CD4-positive, alpha-beta T cell treated with Interferon gamma for 1 hour (primary cell): Measurements from ENCODE around the gene LRRC4.

Experiments used
- DNase-seq: peaks from one replicate; pipeline ENCODE4 v3.0.0-alpha.2; 2020

LRRC4 gene

DNA sequence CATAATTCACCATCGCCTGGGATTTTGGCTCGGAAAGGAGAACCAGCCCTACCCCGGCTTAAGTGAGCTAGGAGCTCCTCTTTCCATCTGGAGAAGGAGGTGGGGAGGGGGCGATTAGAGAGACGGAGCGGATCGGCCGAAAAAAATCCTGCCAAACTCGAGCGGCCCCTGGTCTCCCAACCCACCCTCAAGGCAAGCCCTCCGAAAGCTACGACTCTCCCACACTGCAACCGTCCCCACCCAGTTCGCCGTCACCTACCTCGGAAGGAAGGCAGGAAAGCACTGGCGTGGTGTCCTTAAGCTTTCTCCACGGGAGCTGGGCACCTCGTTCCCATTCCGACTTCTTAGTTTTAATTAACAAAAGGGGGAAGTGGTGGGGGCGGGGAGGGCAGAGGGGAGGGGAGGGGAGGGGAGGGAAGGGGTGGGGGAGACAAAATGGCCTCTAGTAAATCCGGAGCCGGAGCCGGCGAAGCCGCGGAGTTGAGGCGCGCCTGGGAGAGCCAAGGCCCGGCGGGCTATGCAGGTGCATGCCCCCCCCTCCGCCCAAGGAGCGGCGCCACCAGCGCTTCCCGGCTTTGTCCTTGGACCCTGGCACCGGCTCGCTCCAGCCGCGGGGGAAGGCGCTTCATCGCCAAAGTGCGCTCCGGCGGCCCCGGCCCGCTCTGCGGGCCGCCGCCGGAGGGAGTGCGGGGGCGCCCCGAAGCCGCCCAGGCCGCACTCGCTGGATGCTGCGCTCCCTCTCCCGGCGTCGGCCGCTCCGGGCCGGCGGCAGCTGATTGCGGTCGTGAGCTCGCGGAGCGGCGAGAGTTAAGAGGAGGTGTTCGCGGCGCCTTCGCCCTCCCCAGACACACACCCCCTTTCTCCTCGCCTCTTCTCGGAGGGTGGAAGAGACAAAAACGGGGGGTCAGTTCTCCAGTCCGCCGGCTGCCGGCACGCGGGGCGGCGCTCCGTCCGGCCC lies at the start of gene LRRC4:
TSS of gene LRRC4 (minus strand) at position 784 of the 958 bp plus-strand sequence. CDS start 797 bp downstream, outside the sequence.
- no peak for DNase-seq

DNA sequence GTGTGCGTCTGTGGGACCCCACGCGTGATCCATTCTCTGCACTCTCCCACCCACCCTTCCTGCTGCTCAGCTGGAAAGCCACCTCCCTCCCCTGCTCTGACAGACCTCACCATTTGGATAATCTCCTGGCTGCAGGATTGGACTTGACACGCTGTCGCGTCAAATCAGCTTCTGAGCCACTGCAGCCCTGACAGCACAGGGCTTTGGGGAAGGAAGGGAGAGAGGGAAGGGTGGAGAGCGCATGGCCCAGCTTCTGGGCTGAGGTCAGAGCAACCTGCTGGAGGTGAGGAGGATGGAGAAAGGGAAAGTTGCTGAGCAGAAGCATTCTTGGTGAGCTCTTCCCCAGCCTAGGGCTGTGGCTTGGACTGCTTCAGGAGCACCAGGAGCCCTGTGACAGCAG lies 48.9 kb upstream of the LRRC4 start:
- DNase-seq: no peak

- DNase-seq: no peak
Observed at GRCh38 chr7:128078309-128078708, 47.1 kb upstream of the LRRC4 start.

GRCh38 chr7:128076796-128077271 lies 45.6 kb upstream of the LRRC4 start:
- DNase-seq: no peak

- DNase-seq: no peak
Observed at GRCh38 chr7:128076196-128076795, 45.1 kb upstream of the LRRC4 start.

DNA sequence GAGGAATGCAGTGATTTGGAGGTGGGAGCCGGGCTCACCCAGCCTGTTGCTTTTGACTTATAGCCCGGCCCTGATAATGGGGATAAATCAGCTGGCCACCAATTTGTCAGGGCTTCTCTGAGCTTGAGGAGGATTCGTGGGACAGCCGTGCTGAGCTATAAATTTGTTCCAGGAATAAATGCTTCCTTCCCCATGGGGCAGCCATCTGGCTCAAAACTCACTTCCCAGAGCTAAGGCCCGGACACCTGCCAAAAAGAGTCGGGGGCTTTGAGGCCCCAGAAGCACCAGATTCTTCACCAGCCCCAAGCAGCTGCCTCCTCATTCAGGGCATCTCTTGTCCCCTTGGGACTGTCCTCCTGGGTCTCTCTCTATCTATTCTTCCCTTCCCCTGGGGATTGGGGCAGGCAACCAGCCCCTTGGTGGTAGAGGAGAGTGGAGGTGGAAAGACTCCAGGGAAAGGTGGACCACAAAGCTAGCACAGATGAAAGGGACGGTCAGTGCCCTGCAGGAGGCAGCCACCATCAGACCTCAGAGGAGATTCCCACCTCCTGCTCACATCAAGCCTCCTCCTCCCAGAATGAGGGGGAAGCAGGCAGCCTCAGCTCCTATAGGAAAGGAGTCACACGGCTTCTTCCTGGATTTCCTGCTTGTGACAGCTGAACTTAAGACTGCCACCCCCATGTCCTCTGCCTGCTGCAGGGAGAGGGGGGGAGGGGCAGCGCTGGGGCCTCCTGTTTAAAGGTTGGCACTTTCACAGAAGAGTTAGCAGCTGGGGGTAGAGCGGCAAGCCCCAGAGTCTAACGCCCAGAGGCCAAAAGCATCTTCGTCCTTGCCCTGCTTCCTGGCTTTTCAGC lies 44.2 kb upstream of the LRRC4 start:
- DNase-seq: no peak

DNA sequence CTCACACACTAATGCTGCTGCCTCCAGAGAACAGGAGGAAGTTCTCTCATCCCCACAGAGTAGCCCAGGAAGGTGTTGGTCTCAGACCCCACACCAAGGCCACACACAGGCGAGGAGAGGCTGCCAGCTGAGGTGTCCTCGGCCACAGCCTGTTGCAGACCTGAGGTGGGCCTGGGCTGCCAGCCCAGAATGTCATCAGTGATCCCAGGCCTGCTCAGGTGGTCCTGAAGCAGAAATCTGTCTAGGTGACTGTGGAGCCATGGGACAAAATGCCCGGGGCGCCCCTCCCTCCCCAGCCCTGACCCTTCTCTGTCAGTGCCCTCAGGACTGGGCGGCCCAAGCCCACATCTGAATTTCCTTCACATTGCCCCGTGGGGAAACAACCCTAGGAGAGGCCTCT lies 43.5 kb upstream of the LRRC4 start:
- no peak for DNase-seq

GRCh38 chr7:128074336-128074735 lies 43.1 kb upstream of the LRRC4 start:
- no peak for DNase-seq

- no peak for DNase-seq
Observed at GRCh38 chr7:128073671-128074310, 42.6 kb upstream of the LRRC4 start.

- no peak for DNase-seq
Observed at GRCh38 chr7:128071801-128072200, 40.6 kb upstream of the LRRC4 start.

- no peak for DNase-seq
Observed at GRCh38 chr7:128071376-128071775, 40.1 kb upstream of the LRRC4 start.

GRCh38 chr7:128069373-128070364 lies 38.4 kb upstream of the LRRC4 start:
- no peak for DNase-seq

DNA sequence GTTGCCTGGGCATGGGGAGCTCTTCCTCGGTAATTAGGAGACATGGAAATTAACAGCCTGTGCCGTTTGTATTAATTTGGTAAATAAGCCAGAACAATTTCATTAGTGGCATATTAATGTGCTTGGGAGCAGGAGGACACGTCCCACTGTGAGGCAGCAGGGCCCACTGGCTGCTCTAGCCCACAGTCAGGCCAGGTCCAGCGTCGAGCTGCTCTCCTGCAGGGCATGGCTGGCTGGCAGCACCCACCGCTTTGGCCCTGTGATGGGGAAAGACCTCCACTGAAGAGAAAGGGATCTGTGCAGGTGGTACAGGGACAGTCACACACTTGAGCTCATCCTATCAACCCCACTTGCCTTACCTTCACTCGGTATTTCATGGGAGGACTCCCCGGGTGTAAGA lies 37.5 kb upstream of the LRRC4 start:
- DNase-seq: no peak

DNA sequence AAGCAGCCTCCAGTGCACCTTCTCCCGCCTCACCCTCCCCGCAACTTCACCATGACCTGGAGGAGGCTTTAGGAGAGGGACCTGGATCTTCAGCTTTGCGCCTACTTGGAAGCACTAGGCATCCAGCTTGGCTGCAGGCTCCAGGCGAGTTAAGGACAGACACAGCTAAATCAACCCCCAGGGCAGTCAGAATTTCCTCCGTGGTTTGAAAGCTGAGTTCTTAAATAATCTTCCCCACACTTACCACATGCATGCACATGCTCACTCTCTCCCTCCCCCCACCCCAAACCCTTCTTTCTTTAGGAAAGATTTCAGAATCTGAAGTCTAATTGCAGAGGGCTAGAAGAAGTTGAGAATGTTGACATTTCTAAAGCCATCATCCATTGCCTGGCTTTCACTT lies 36.7 kb upstream of the LRRC4 start:
- no peak for DNase-seq

DNA sequence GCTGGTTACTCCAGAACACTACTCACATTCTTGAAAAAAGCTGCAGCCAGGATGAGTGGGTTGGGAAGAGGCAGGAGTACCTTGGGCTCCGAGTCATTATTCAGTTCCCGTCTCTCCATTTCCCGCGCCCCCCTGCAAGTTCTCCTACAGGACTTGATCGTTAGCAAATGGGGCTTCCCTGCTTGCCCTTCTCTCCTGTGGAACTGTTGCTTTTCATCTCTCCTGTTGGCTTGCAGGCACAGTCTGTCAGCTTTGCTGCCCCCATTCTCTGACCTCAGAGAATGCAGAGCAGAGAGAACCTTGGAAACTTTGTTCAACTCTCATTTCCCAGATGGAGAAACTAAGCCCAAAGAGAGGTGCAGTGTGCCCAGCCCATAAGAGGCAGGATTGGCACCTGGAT lies 35.6 kb upstream of the LRRC4 start:
- DNase-seq: no peak

GRCh38 chr7:128066395-128066794 lies 35.2 kb upstream of the LRRC4 start:
- no peak for DNase-seq

DNA sequence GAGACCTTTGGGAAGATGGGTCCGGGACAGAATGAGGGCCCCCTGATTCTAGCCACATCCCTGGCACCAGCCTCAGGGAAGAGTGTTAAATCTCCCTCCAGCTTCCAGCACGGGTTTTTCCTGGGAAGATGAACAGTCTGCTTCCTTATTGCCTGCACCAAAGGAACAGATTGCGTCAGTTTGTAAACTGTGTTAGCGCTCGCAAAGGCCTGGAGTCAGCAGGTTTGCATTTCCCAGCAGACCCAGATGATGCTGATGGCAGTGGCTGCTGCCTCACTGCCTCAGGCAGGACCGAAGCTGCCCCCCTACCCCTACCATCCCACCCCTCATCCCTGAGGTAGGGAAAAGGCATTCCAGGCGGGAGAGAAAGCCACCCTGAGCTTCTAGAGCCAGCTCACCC lies 34.6 kb upstream of the LRRC4 start:
- DNase-seq: no peak

- DNase-seq: no peak
Observed at GRCh38 chr7:128063088-128063487, 31.9 kb upstream of the LRRC4 start.

DNA sequence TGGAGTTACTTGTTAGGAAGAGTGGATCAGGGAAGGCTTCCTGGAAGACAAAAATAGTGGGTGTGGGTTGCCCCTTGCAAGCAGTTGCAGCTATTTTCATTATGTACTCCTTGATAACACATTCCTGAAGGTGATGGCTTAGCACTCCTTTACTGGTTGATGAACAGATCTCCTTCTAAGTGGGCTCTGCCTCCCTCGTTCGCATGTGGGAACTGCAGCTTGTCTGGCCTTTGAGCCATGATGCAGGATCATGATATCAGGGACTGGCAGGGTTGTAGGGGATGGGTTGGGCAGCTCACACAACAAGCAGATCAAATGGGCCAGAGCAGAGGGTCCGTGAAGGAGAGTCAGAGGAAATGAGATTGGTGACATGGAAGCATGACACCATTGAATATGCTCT lies 28.8 kb upstream of the LRRC4 start:
- no peak for DNase-seq

GRCh38 chr7:128059143-128059988 lies 28.1 kb upstream of the LRRC4 start:
- no peak for DNase-seq
